Adrenal gland (tissue), 12 donors: Measurements from ENCODE around the gene DPH3. TPM values are rescaled to one million over a fixed set of nuclear protein-coding genes. Genes with fewer than 3 reads are reported as not detected.

Experiments
- DNase-seq, 7 donors: peaks; one replicate each; pipeline ENCODE4 v3.0.0-alpha.2; 2019 to 2020
- H3K27ac ChIP-seq, 5 donors: fragments of 200-600 bp; sonication (generic) in 4 of 5; 1 replicate in 3 of 5; 2 replicates in 2 of 5; pipeline versions ENCODE4 v1.5.1 to v1.8.0; 2016 to 2020; ENCODE audit warnings: mild to moderate bottlenecking in 1 of 5
- H3K27me3 ChIP-seq: fragments of 200-600 bp; 2 replicates; pipeline ENCODE4 v1.8.0; 2021
- H3K36me3 ChIP-seq, 2 donors: fragments of 200-600 bp; replicated peaks in 1 of 2; 1 replicate in 1 of 2; 2 replicates in 1 of 2; pipeline versions ENCODE4 v1.5.1 to v1.8.0; 2018 to 2022
- H3K4me1 ChIP-seq, 2 donors: fragments of 200-600 bp; replicated peaks in 1 of 2; 1 replicate in 1 of 2; 2 replicates in 1 of 2; pipeline versions ENCODE4 v1.5.1 to v1.8.0; 2018 to 2021
- H3K4me3 ChIP-seq, 4 donors: fragments of 200-600 bp; sonication (generic) in 3 of 4; one replicate each; pipeline ENCODE4 v1.5.1; 2016 to 2018
- H3K9me3 ChIP-seq, 3 donors: fragments of 200-600 bp; sonication (generic) in 1 of 3; replicated peaks in 1 of 3; 1 replicate in 2 of 3; 2 replicates in 1 of 3; pipeline versions ENCODE4 v1.5.1 to v1.8.0; 2016 to 2021
- CTCF ChIP-seq, 6 experiments: fragments of 450-650 bp in 4 of 6; fragments of 200-600 bp in 2 of 6; sonication (generic) in 1 of 6; IDR thresholded peaks; 1 replicate in 5 of 6; 2 replicates in 1 of 6; pipeline versions ENCODE4 v1.5.1 to v1.8.0; 2016 to 2021; ENCODE audit warnings: antibody characterized with exemption in 6 of 6, mild to moderate bottlenecking in 2 of 6, moderate library complexity in 1 of 6
- POLR2A ChIP-seq, 2 donors: fragments of 450-650 bp; IDR thresholded peaks; one replicate each; pipeline ENCODE4 v1.6.1; 2017; ENCODE audit warnings: antibody characterized with exemption in 2 of 2, mild to moderate bottlenecking in 2 of 2, moderate library complexity in 1 of 2
- WGBS, 4 donors: extraction: QIAGEN DNeasy Blood & Tissue Kit in 2 of 4; methylation state at CpG; one replicate each; pipeline versions ENCODE4 v1.1.5 to v1.1.7; 2013 to 2017; 5-methylcytosine and 5-hydroxymethylcytosine counted together
- intact Hi-C, 2 donors: fragments of 100-400 bp; cut with DNase I; formaldehyde crosslinking; loops; one replicate each; pipeline versions ENCODE4 v1.14.1 to v1.15.0; 2022 to 2023
- polyA plus RNA-seq, 3 donors: library from polyadenylated mRNA; stranded (reverse); fragments of 200-250 nt in 2 of 3; fragments of 350-450 nt in 1 of 3; fragmentation: Illumina TruSeq in 1 of 3; extraction: RNeasy Lipid Tissue Mini Kit (QIAGEN cat#74804) in 1 of 3; gene quantifications; one replicate each; pipeline ENCODE4 v1.2.3, GENCODE V29; 2013 to 2014
- total RNA-seq, 9 donors: library from RNA; depleted of rRNA in 4 of 9; stranded (reverse); fragments of >200 nt in 4 of 9; fragments of 120-200 nt in 1 of 9; fragmentation: NEBNext Ultra II Directional in 1 of 9; extraction: Animal tissue kit (Norgen Biotek cat#: 25700) in 1 of 9; gene quantifications; one replicate each; pipeline versions ENCODE4 v1.1.0 to v1.2.4, GENCODE V29; 2013 to 2023
- donor health status: healthy with polysubstance abuse.
- donor health status: Bipolar disorder and iron deficiency.
- donor health status: DM: yes; HTN: yes; CAD: no.
- donor health status: DM: no; HTN: no; CAD: no.
- donor health status: DM: no; HTN: no; CAD: no.
- donor health status: DM: yes; HTN: yes; CAD: no.

DPH3 gene
- total and polyA plus RNA-seq, 12 donors, result 6.6 to 42.7 (median 19.1) TPM

GRCh38 chr3:16297997-16298885, 33.5 kb upstream of the DPH3 start:
- no peak for TF ChIP-seq POLR2A (IDR thresholded peaks at IDR 0.05)
- no peak overlapping the region for H3K4me3 ChIP-seq
- no peak for DNase-seq
- no peaks in the 10 kb centered on the region for H3K36me3 ChIP-seq
- WGBS, 4 donors, result 82 to 88% (median 86%) methylated on average over 9 of the region's 9 CpGs
- no peak overlapping the region for H3K27ac ChIP-seq
- intact Hi-C loops, result no loop called here
- no peaks in the 10 kb centered on the region for H3K4me1 ChIP-seq
- H3K9me3 ChIP-seq, result no peaks in the 10 kb centered on the region
- H3K27me3 ChIP-seq, result no peaks in the 10 kb centered on the region

GRCh38 chr3:16295298-16295890, 30.7 kb upstream of the DPH3 start:
- Histone ChIP-seq H3K4me3 (no peak overlapping the region), H3K36me3 (no peaks in the 10 kb centered on the region), H3K4me1 (peaks cover 0 to 5% of the 10 kb centered on the region in 2 donors), H3K27ac (no peak overlapping the region), H3K27me3 (no peaks in the 10 kb centered on the region), H3K9me3 (no peaks in the 10 kb centered on the region)
- DNase-seq, result no peak
- no peak for TF ChIP-seq POLR2A (IDR thresholded peaks at IDR 0.05)
- TF ChIP-seq CTCF (IDR thresholded peaks at IDR 0.05), result no peak
- 63 to 74% (median 69%) methylated on average over 3 of the region's 3 CpGs for WGBS, 4 donors
- intact Hi-C loops, result no loop called here

- TF ChIP-seq POLR2A (IDR thresholded peaks at IDR 0.05), result no peak
- no peak for TF ChIP-seq CTCF (IDR thresholded peaks at IDR 0.05)
- Histone ChIP-seq H3K4me1 (peaks cover 0 to 5% of the 10 kb centered on the region in 2 donors), H3K27ac (no peak overlapping the region), H3K9me3 (no peaks in the 10 kb centered on the region), H3K4me3 (no peak overlapping the region), H3K36me3 (no peaks in the 10 kb centered on the region), H3K27me3 (no peaks in the 10 kb centered on the region)
- intact Hi-C loops, result loop anchor here in 1 of 2 donors (5.0 kb wide), 1 partner anchor 257 kb away; no protein-coding TSS in a partner anchor
- DNase-seq, result no peak
- 70 to 87% (median 80%) methylated on average over 5 of the region's 5 CpGs for WGBS, 4 donors
Measured at GRCh38 chr3:16294844-16295243, 30.1 kb upstream of the DPH3 start.

GRCh38 chr3:16290827-16291196, 26.1 kb upstream of the DPH3 start:
- WGBS, 4 donors, result 41 to 61% (median 44%) methylated on average over 2 of the region's 2 CpGs
- H3K27ac ChIP-seq, result no peak overlapping the region
- no peaks in the 10 kb centered on the region for H3K9me3 ChIP-seq
- H3K36me3 ChIP-seq, result no peaks in the 10 kb centered on the region
- H3K4me3 ChIP-seq, result no peak overlapping the region
- no peak for DNase-seq
- intact Hi-C loops, result loop anchor here in 1 of 2 donors (5.0 kb wide), 1 partner anchor 261 kb away; no protein-coding TSS in a partner anchor
- TF ChIP-seq POLR2A (IDR thresholded peaks at IDR 0.05) (no peak), CTCF (IDR thresholded peaks at IDR 0.05) (no peak)
- peaks cover 0 to 5% of the 10 kb centered on the region in 2 donors for H3K4me1 ChIP-seq
- no peaks in the 10 kb centered on the region for H3K27me3 ChIP-seq
